Liver (tissue), 3 donors: Measurements from ENCODE around the gene CHRNA3.

Source experiments
- HNF4G ChIP-seq: IDR thresholded peaks from 2 replicates; pipeline ENCODE4 v1.6.1; 2016; ENCODE audit warnings: antibody characterized with exemption
- RAD21 ChIP-seq, 2 donors: IDR thresholded peaks; 2 replicates each; pipeline ENCODE4 v1.6.1; 2016; ENCODE audit warnings: antibody characterized with exemption in 2 of 2, mild to moderate bottlenecking in 2 of 2
- RXRA ChIP-seq, 2 donors: IDR thresholded peaks; 2 replicates each; pipeline ENCODE4 v1.6.1; 2017 to 2018; ENCODE audit warnings: antibody characterized with exemption in 2 of 2, mild to moderate bottlenecking in 1 of 2
- TF ChIP-seq, protein P1 (sequence below): fragments of 150-350 bp; IDR thresholded peaks from 2 replicates; pipeline ENCODE4 v1.5.1; 2017; ENCODE audit warnings: improper control_type of control experiment, low read depth, low read length; ENCODE audit not compliant: missing input control
- TF ChIP-seq, protein P2 (sequence below): IDR thresholded peaks from 2 replicates; pipeline ENCODE4 v1.6.1; 2016; ENCODE audit warnings: antibody characterized with exemption
- TF ChIP-seq, protein P3 (sequence below): IDR thresholded peaks from 2 replicates; pipeline ENCODE4 v1.6.1; 2016; ENCODE audit warnings: antibody characterized with exemption
- TF ChIP-seq, protein P4 (sequence below): IDR thresholded peaks from 2 replicates; pipeline ENCODE4 v1.6.1; 2016; ENCODE audit warnings: antibody characterized with exemption, mild to moderate bottlenecking
- donor health status: healthy.
- donor health status: healthy.

DNA sequence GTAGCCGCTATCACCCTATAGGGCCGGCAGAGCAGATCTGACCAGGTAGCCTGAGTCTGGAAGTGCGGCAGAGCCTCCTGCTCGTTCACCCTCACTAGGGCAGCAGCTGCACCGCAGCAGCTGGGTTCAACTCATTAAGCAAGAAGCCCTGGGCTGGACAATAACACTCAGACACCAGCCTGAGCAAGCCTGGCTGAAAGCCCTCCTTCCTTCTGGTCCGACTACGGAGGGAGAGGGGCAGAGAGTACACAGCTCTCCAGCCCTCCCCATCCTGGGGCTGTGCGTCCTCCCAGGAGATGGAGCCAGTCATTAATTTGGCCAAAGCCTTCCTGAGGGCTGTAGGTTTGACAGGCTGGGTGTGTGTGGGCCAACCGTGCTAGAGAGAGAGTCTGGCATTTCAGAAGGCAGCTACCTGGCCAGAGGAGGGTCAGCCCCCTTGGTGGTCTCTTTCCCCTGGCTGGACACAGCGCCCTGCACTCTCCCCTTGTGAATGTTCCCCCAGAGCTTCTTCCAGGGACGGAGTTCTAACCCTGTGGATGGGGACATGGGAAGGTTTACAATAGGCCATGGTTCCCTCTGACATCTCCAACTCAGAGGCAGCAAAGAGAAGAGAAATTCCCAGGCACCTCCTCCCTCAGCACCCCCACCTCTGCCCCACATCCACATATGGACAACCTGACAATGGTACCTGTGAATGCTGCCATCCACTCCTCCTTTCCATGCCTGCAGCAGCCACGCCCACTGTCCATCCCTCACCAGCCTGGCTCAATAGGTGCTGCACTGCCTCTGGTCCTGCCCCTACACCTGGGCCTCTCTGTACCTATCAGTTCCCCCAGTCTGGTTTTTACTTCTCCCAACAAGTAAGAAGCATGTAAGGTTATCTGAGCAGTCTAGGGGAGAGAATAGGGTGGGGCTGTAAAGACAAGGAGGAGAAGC lies 13.7 kb upstream of the CHRNA3 start:
- TF ChIP-seq RAD21 (IDR thresholded peaks at IDR 0.05) (no peak), HNF4G (no peak), RXRA (IDR thresholded peaks at IDR 0.05) (no peak)
- TF ChIP-seq, protein P1, sequence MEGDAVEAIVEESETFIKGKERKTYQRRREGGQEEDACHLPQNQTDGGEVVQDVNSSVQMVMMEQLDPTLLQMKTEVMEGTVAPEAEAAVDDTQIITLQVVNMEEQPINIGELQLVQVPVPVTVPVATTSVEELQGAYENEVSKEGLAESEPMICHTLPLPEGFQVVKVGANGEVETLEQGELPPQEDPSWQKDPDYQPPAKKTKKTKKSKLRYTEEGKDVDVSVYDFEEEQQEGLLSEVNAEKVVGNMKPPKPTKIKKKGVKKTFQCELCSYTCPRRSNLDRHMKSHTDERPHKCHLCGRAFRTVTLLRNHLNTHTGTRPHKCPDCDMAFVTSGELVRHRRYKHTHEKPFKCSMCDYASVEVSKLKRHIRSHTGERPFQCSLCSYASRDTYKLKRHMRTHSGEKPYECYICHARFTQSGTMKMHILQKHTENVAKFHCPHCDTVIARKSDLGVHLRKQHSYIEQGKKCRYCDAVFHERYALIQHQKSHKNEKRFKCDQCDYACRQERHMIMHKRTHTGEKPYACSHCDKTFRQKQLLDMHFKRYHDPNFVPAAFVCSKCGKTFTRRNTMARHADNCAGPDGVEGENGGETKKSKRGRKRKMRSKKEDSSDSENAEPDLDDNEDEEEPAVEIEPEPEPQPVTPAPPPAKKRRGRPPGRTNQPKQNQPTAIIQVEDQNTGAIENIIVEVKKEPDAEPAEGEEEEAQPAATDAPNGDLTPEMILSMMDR = no peak
- TF ChIP-seq, protein P2, sequence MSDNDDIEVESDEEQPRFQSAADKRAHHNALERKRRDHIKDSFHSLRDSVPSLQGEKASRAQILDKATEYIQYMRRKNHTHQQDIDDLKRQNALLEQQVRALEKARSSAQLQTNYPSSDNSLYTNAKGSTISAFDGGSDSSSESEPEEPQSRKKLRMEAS = no peak
- TF ChIP-seq, protein P3, sequence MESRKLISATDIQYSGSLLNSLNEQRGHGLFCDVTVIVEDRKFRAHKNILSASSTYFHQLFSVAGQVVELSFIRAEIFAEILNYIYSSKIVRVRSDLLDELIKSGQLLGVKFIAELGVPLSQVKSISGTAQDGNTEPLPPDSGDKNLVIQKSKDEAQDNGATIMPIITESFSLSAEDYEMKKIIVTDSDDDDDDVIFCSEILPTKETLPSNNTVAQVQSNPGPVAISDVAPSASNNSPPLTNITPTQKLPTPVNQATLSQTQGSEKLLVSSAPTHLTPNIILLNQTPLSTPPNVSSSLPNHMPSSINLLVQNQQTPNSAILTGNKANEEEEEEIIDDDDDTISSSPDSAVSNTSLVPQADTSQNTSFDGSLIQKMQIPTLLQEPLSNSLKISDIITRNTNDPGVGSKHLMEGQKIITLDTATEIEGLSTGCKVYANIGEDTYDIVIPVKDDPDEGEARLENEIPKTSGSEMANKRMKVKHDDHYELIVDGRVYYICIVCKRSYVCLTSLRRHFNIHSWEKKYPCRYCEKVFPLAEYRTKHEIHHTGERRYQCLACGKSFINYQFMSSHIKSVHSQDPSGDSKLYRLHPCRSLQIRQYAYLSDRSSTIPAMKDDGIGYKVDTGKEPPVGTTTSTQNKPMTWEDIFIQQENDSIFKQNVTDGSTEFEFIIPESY = no peak
- TF ChIP-seq, protein P4, sequence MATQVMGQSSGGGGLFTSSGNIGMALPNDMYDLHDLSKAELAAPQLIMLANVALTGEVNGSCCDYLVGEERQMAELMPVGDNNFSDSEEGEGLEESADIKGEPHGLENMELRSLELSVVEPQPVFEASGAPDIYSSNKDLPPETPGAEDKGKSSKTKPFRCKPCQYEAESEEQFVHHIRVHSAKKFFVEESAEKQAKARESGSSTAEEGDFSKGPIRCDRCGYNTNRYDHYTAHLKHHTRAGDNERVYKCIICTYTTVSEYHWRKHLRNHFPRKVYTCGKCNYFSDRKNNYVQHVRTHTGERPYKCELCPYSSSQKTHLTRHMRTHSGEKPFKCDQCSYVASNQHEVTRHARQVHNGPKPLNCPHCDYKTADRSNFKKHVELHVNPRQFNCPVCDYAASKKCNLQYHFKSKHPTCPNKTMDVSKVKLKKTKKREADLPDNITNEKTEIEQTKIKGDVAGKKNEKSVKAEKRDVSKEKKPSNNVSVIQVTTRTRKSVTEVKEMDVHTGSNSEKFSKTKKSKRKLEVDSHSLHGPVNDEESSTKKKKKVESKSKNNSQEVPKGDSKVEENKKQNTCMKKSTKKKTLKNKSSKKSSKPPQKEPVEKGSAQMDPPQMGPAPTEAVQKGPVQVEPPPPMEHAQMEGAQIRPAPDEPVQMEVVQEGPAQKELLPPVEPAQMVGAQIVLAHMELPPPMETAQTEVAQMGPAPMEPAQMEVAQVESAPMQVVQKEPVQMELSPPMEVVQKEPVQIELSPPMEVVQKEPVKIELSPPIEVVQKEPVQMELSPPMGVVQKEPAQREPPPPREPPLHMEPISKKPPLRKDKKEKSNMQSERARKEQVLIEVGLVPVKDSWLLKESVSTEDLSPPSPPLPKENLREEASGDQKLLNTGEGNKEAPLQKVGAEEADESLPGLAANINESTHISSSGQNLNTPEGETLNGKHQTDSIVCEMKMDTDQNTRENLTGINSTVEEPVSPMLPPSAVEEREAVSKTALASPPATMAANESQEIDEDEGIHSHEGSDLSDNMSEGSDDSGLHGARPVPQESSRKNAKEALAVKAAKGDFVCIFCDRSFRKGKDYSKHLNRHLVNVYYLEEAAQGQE = no peak
